Vagina (tissue), 2 donors: ENCODE data around the gene RAF1.

ENCODE experiments used
- POLR2A ChIP-seq, 2 donors: fragments of 450-650 bp; IDR thresholded peaks; one replicate each; pipeline ENCODE4 v1.6.1; 2017; ENCODE audit warnings: antibody characterized with exemption in 2 of 2, mild to moderate bottlenecking in 2 of 2, moderate library complexity in 2 of 2
- POLR2AphosphoS5 ChIP-seq, 2 donors: sonication (generic); formaldehyde crosslinking; IDR thresholded peaks; one replicate each; pipeline ENCODE4 v1.9.0; 2017; ENCODE audit warnings: antibody characterized with exemption in 2 of 2, mild to moderate bottlenecking in 2 of 2, low read depth in 1 of 2; ENCODE audit not compliant: insufficient read depth in 1 of 2
- TF ChIP-seq, protein P1 (sequence below), 3 experiments: fragments of 450-650 bp in 2 of 3; fragments of 200-600 bp in 1 of 3; sonication (generic) in 1 of 3; IDR thresholded peaks; one replicate each; pipeline ENCODE4 v1.5.1; 2017 to 2019; ENCODE audit warnings: antibody characterized with exemption in 3 of 3, mild to moderate bottlenecking in 2 of 3, moderate library complexity in 2 of 3

DNA sequence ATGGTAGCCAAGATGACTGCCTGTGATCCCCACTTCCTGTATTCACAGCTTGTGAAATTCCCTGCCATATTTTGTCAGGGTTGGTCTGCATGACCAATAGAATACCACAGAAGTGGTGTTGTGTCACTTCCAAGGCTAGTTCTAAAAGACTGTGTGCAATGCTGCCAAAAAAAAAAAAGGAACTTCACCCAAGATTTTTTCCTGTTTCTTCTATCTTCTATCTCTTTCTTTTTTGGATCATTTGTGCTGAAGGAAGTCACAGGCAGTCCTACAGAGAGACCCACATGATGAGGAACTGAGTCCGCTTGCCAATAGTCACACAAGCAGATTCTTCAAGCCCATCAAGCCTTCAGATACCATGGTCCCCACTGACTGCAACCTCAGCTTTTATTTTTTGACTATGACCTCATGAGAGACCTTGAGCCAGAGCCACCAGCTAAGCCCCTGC is 18.1 kb upstream of the RAF1 start:
- TF ChIP-seq POLR2A (IDR thresholded peaks at IDR 0.05): no peak
- no peak for TF ChIP-seq POLR2AphosphoS5 (IDR thresholded peaks at IDR 0.05; ENCODE audit: insufficient read depth in 1 of 2, low read depth in 1 of 2)
- TF ChIP-seq, protein P1, sequence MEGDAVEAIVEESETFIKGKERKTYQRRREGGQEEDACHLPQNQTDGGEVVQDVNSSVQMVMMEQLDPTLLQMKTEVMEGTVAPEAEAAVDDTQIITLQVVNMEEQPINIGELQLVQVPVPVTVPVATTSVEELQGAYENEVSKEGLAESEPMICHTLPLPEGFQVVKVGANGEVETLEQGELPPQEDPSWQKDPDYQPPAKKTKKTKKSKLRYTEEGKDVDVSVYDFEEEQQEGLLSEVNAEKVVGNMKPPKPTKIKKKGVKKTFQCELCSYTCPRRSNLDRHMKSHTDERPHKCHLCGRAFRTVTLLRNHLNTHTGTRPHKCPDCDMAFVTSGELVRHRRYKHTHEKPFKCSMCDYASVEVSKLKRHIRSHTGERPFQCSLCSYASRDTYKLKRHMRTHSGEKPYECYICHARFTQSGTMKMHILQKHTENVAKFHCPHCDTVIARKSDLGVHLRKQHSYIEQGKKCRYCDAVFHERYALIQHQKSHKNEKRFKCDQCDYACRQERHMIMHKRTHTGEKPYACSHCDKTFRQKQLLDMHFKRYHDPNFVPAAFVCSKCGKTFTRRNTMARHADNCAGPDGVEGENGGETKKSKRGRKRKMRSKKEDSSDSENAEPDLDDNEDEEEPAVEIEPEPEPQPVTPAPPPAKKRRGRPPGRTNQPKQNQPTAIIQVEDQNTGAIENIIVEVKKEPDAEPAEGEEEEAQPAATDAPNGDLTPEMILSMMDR (IDR thresholded peaks at IDR 0.05): no peak
